ENCODE measurements around the gene SYVN1. TPM values are rescaled to one million over a fixed set of nuclear protein-coding genes. Genes with fewer than 3 reads are reported as not detected.

Gene SYVN1
- total RNA-seq, 2 experiments from 2014 or later = 20.6 to 26.8 TPM

DNA sequence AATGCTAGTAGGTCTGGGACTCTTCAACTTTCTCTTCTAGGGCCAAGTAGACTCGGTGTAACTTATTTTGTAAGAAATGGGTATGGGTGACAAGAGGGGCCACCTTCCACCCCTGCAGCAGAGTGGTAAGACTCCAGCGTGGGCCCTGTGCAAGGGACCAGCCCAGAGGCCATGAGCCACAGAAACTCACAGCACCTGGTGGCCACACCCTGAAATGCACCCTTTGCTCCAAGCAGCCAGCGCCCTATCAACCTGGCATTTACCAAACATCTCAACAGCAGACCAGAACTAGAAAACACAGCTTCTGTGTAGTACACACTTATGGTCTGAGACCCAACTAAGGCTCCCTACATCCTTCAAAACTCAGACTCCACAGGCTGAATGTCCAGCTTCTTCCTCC, 56.2 kb downstream of the SYVN1 start:
- CTCF ChIA-PET = interaction anchor here (0.9 to 1.8 kb wide), 4 partner anchors 12 to 40 kb away, joined by 3 to 5 read pairs (median 3); no protein-coding TSS in a partner anchor
- no peaks in the 10 kb centered on the region for H3K9me3 Mint-ChIP-seq
- TF ChIP-seq, protein P1, sequence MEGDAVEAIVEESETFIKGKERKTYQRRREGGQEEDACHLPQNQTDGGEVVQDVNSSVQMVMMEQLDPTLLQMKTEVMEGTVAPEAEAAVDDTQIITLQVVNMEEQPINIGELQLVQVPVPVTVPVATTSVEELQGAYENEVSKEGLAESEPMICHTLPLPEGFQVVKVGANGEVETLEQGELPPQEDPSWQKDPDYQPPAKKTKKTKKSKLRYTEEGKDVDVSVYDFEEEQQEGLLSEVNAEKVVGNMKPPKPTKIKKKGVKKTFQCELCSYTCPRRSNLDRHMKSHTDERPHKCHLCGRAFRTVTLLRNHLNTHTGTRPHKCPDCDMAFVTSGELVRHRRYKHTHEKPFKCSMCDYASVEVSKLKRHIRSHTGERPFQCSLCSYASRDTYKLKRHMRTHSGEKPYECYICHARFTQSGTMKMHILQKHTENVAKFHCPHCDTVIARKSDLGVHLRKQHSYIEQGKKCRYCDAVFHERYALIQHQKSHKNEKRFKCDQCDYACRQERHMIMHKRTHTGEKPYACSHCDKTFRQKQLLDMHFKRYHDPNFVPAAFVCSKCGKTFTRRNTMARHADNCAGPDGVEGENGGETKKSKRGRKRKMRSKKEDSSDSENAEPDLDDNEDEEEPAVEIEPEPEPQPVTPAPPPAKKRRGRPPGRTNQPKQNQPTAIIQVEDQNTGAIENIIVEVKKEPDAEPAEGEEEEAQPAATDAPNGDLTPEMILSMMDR (IDR thresholded peaks at IDR 0.05) = peak; percentile 49
- no peak overlapping the region for H3K4me3 Mint-ChIP-seq
- peaks cover 55% of the 10 kb centered on the region for H3K36me3 Mint-ChIP-seq (ENCODE audit: low read depth)
- POLR2A ChIA-PET = interaction anchor here (1.0 to 2.1 kb wide), 3 partner anchors 9 to 32 kb away, joined by 3 to 6 read pairs (median 3); no protein-coding TSS in a partner anchor
- H3K27me3 Mint-ChIP-seq = no peaks in the 10 kb centered on the region
- ATAC-seq = peak; percentile 94
- peaks cover 34% of the 10 kb centered on the region for H3K4me1 Mint-ChIP-seq (ENCODE audit: low read depth)
- intact Hi-C loops (cut with micrococcal nuclease) = no loop called here
- peak overlapping the region; percentile 55 for H3K27ac Mint-ChIP-seq
- peak; percentile 83 for DNase-seq

DNA sequence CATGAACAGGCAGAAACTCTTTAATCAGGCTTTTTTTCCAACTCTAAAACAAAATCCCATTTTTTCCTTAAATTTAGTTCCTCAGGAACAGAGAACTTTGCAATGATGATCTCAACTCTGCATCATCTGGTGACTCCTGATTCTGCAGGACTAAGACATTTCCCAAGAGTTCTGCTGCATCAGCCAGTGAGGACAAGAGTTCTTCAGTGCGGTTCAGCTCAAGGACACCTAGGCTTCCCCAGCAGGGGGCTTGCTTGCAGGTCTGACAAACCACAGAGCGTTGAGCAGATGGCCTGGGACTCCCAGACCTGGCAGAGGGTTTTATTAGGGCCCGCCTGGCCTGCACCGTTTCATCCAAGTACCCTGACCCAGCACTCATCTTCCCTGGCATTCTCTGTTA, 56.9 kb downstream of the SYVN1 start:
- Mint-ChIP-seq H3K4me1 (ENCODE audit: low read depth) (peaks cover 32% of the 10 kb centered on the region), H3K27ac (no peak overlapping the region), H3K27me3 (no peaks in the 10 kb centered on the region), H3K9me3 (no peaks in the 10 kb centered on the region), H3K4me3 (no peak overlapping the region), H3K36me3 (ENCODE audit: low read depth) (peaks cover 49% of the 10 kb centered on the region)
- TF ChIP-seq, protein P1 (IDR thresholded peaks at IDR 0.05) = no peak
- ChIA-PET POLR2A (interaction anchor here (0.7 to 2.1 kb wide), 4 partner anchors 9 to 32 kb away, joined by 3 to 6 read pairs (median 3); no protein-coding TSS in a partner anchor), CTCF (interaction anchor here (1.1 to 1.8 kb wide), 3 partner anchors 39 to 153 kb away, joined by 3 to 5 read pairs (median 3); partner anchors contain the start of gene PPP2R5B)
- ATAC-seq (no peak), DNase-seq (no peak)
- intact Hi-C loops (cut with micrococcal nuclease) = no loop called here

Small RNA genes within 50 kb of the gene (microRNA-seq; reads per million reads assigned to microRNA genes)
- not detected for gene MIR6751 (ENCODE audit: borderline microRNAs expressed, borderline replicate concordance)

Other genes with a start within 250 kb of the SYVN1 start
- gene ATG2A, start 217.3 kb downstream of the SYVN1 start, total RNA-seq = 10 to 100 TPM; 17.1 to 17.5 TPM
- 10 to 100 TPM; 20.2 to 21.2 TPM for gene PPP2R5B, start 209.8 kb downstream of the SYVN1 start, total RNA-seq
- gene GPHA2, start 198.6 kb downstream of the SYVN1 start, total RNA-seq = not detected
- not detected for gene MAJIN, start 162.4 kb downstream of the SYVN1 start, total RNA-seq
- gene BATF2, start 137.5 kb downstream of the SYVN1 start, total RNA-seq = not detected
- 100 to 1,000 TPM; 118 to 122 TPM for gene ARL2, start 120.4 kb downstream of the SYVN1 start, total RNA-seq
- gene SNX15, start 107.1 kb downstream of the SYVN1 start, total RNA-seq = 1 to 10 TPM; 4.7 to 5.7 TPM
- 10 to 100 TPM; 14.0 to 14.5 TPM for gene SAC3D1, start 93.3 kb downstream of the SYVN1 start, total RNA-seq
- 1 to 10 TPM; 6.6 to 7.6 TPM for gene NAALADL1, start 76.0 kb downstream of the SYVN1 start, total RNA-seq
- 100 to 1,000 TPM; 112 TPM for gene CDCA5, start 50.5 kb downstream of the SYVN1 start, total RNA-seq
- 10 to 100 TPM; 27.1 to 28.2 TPM for gene ZFPL1, start 50.3 kb downstream of the SYVN1 start, total RNA-seq
- 100 to 1,000 TPM; 103 TPM for gene VPS51, start 38.3 kb downstream of the SYVN1 start, total RNA-seq
- 10 to 100 TPM; 12.4 to 17.5 TPM for gene TM7SF2, start 22.6 kb downstream of the SYVN1 start, total RNA-seq
- gene ZNHIT2, start 16.8 kb downstream of the SYVN1 start, total RNA-seq = 10 to 100 TPM; 11.5 to 12.7 TPM
- 1,000 to 10,000 TPM; 1,112 to 1,137 TPM for gene FAU, start 12.4 kb downstream of the SYVN1 start, total RNA-seq
- 10 to 100 TPM; 48.7 to 53.4 TPM for gene MRPL49, start 12.2 kb downstream of the SYVN1 start, total RNA-seq
- gene SPDYC, start 35.7 kb upstream of the SYVN1 start, total RNA-seq = not detected
- 10 to 100 TPM; 72.6 to 74.7 TPM for gene CAPN1, start 47.4 kb upstream of the SYVN1 start, total RNA-seq
- 10 to 100 TPM; 55.2 to 63.8 TPM for gene POLA2, start 127.4 kb upstream of the SYVN1 start, total RNA-seq
- gene CDC42EP2, start 180.3 kb upstream of the SYVN1 start, total RNA-seq = 1 to 10 TPM in 1 of 2 experiments, not detected in 1; 1.2 TPM
- gene DPF2, start 199.3 kb upstream of the SYVN1 start, total RNA-seq = 10 to 100 TPM; 50.3 to 61.5 TPM
- gene TIGD3, start 220.2 kb upstream of the SYVN1 start, total RNA-seq = 1 to 10 TPM in 1 of 2 experiments, under 1 TPM in 1; 0.65 to 1.4 TPM
- gene SLC25A45, start 248.1 kb upstream of the SYVN1 start, total RNA-seq = 10 to 100 TPM; 12.8 to 14.4 TPM